ENCODE results near the gene SLC30A5.
"Not testable (repeated sequence)": the region's sequence is repeated elsewhere in the genome, so short reads cannot be mapped to it uniquely, and the experiment has no call there.

SLC30A5 gene

GRCh38 chr5:69105996-69106906, 12.4 kb downstream of the SLC30A5 start:
- no peak overlapping the region for H2AFZ ChIP-seq (ENCODE audit: low read depth)
- H3K4me3 ChIP-seq (IDR thresholded peaks at IDR 0.05; ENCODE audit: insufficient read depth, low read depth, low read length), result no peak overlapping the region
- no peak overlapping the region for H3K4me2 ChIP-seq
- H3K4me1 ChIP-seq (ENCODE audit: low read depth, poor library complexity, severe bottlenecking), result no peaks in the 10 kb centered on the region
- no peaks in the 10 kb centered on the region for H3K27me3 ChIP-seq (ENCODE audit: insufficient read depth, low read depth)
- no peak overlapping the region for H3K27ac ChIP-seq
- peaks cover 25% of the 10 kb centered on the region; the same call in 1 of the 2 replicates for H3K36me3 ChIP-seq (ENCODE audit: insufficient read depth)
- no peaks in the 10 kb centered on the region for H4K20me1 ChIP-seq (ENCODE audit: insufficient read depth)
- H3K9ac ChIP-seq, result no peak overlapping the region
- TF ChIP-seq CTCF (conservative IDR thresholded peaks at IDR 0.05; ENCODE audit: low read depth, low read length), result no peak
- peaks cover 6% of the 10 kb centered on the region; the same call in 1 of the 2 replicates for H3K79me2 ChIP-seq (ENCODE audit: insufficient read depth, low read depth)

- H3K9ac ChIP-seq; H3K4me2 ChIP-seq; H3K27ac ChIP-seq; H4K20me1 ChIP-seq (ENCODE audit: insufficient read depth); H3K4me1 ChIP-seq (ENCODE audit: low read depth, poor library complexity, severe bottlenecking); H2AFZ ChIP-seq (ENCODE audit: low read depth); H3K79me2 ChIP-seq (ENCODE audit: insufficient read depth, low read depth); H3K4me3 ChIP-seq (IDR thresholded peaks at IDR 0.05; ENCODE audit: insufficient read depth, low read depth, low read length); H3K27me3 ChIP-seq (ENCODE audit: insufficient read depth, low read depth): not testable (repeated sequence)
- H3K36me3 ChIP-seq (ENCODE audit: insufficient read depth), result peaks cover 20% of the 10 kb centered on the region; the same call in 1 of the 2 replicates
Observed at GRCh38 chr5:69108367-69108766, 14.6 kb downstream of the SLC30A5 start.

- Histone ChIP-seq H3K36me3 (ENCODE audit: insufficient read depth) (peaks cover 6% of the 10 kb centered on the region; the same call in 1 of the 2 replicates), H3K4me3 (IDR thresholded peaks at IDR 0.05; ENCODE audit: insufficient read depth, low read depth, low read length) (no peak overlapping the region), H3K4me1 (ENCODE audit: low read depth, poor library complexity, severe bottlenecking) (no peaks in the 10 kb centered on the region), H4K20me1 (ENCODE audit: insufficient read depth) (no peaks in the 10 kb centered on the region), H3K4me2 (no peak overlapping the region), H2AFZ (ENCODE audit: low read depth) (no peak overlapping the region), H3K27me3 (ENCODE audit: insufficient read depth, low read depth) (no peaks in the 10 kb centered on the region), H3K9ac (no peak overlapping the region), H3K27ac (no peak overlapping the region), H3K79me2 (ENCODE audit: insufficient read depth, low read depth) (no peaks in the 10 kb centered on the region)
- no peak for TF ChIP-seq CTCF (conservative IDR thresholded peaks at IDR 0.05; ENCODE audit: low read depth, low read length)
Observed at GRCh38 chr5:69113851-69114250, 20.0 kb downstream of the SLC30A5 start.

- TF ChIP-seq CTCF (conservative IDR thresholded peaks at IDR 0.05; ENCODE audit: low read depth, low read length), result no peak
- peaks cover 4% of the 10 kb centered on the region; the same call in 1 of the 2 replicates for H3K36me3 ChIP-seq (ENCODE audit: insufficient read depth)
- H3K27me3 ChIP-seq (ENCODE audit: insufficient read depth, low read depth), result no peaks in the 10 kb centered on the region
- no peak overlapping the region for H3K4me2 ChIP-seq
- no peaks in the 10 kb centered on the region for H3K4me1 ChIP-seq (ENCODE audit: low read depth, poor library complexity, severe bottlenecking)
- H3K9ac ChIP-seq, result no peak overlapping the region
- no peaks in the 10 kb centered on the region for H4K20me1 ChIP-seq (ENCODE audit: insufficient read depth)
- H3K79me2 ChIP-seq (ENCODE audit: insufficient read depth, low read depth), result no peaks in the 10 kb centered on the region
- H3K27ac ChIP-seq, result no peak overlapping the region
- H2AFZ ChIP-seq (ENCODE audit: low read depth), result no peak overlapping the region
- no peak overlapping the region for H3K4me3 ChIP-seq (IDR thresholded peaks at IDR 0.05; ENCODE audit: insufficient read depth, low read depth, low read length)
Observed at GRCh38 chr5:69115526-69115925, 21.7 kb downstream of the SLC30A5 start.

- Histone ChIP-seq H3K27me3 (ENCODE audit: insufficient read depth, low read depth) (no peaks in the 10 kb centered on the region), H3K27ac (no peak overlapping the region), H3K4me3 (IDR thresholded peaks at IDR 0.05; ENCODE audit: insufficient read depth, low read depth, low read length) (no peak overlapping the region), H3K9ac (no peak overlapping the region), H4K20me1 (ENCODE audit: insufficient read depth) (no peaks in the 10 kb centered on the region), H2AFZ (ENCODE audit: low read depth) (no peak overlapping the region), H3K36me3 (ENCODE audit: insufficient read depth) (no peaks in the 10 kb centered on the region; the same call in 1 of the 2 replicates), H3K79me2 (ENCODE audit: insufficient read depth, low read depth) (no peaks in the 10 kb centered on the region), H3K4me1 (ENCODE audit: low read depth, poor library complexity, severe bottlenecking) (no peaks in the 10 kb centered on the region), H3K4me2 (no peak overlapping the region)
- no peak for TF ChIP-seq CTCF (conservative IDR thresholded peaks at IDR 0.05; ENCODE audit: low read depth, low read length)
Observed at GRCh38 chr5:69129413-69129812, 35.6 kb downstream of the SLC30A5 start.
